GM12872 (cell line): Measurements from ENCODE around the gene COQ6.

Source experiments
- TF ChIP-seq, protein P1 (sequence below): IDR thresholded peaks from 3 replicates; pipeline ENCODE4 v1.5.1; 2011; ENCODE audit warnings: low read depth, mild to moderate bottlenecking, low read length, moderate library complexity; ENCODE audit not compliant: insufficient read depth

Gene COQ6

DNA sequence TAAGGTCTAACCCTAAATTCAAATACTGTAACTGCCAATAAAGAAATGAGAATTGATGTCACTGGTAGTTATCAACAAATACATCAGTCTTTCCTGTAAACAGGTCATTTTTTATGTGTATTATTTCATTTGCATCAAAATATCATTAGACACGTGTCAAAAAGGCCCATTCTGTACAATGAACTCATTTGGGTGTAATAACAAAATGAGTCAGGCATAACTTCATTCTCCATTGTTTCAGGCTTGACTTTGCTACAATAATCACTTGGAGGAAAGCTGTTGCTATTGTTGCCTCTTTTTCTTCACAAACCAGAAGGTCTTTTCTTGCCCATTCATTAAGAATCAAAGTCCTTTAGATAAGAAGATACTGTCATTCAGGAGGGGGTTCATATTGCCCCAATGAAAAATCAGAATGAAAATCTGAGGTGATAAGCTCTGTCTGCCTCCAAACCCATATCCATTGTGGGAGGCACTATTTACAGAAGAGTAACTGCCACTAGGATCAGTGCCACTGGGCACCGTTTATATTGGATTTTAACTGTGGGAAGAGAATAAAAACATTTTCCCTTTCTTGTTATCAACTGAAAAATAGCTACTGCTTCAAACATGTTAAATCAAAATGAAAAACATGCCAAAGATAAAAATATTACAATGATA is 58.9 kb downstream of the COQ6 start:
- TF ChIP-seq, protein P1, sequence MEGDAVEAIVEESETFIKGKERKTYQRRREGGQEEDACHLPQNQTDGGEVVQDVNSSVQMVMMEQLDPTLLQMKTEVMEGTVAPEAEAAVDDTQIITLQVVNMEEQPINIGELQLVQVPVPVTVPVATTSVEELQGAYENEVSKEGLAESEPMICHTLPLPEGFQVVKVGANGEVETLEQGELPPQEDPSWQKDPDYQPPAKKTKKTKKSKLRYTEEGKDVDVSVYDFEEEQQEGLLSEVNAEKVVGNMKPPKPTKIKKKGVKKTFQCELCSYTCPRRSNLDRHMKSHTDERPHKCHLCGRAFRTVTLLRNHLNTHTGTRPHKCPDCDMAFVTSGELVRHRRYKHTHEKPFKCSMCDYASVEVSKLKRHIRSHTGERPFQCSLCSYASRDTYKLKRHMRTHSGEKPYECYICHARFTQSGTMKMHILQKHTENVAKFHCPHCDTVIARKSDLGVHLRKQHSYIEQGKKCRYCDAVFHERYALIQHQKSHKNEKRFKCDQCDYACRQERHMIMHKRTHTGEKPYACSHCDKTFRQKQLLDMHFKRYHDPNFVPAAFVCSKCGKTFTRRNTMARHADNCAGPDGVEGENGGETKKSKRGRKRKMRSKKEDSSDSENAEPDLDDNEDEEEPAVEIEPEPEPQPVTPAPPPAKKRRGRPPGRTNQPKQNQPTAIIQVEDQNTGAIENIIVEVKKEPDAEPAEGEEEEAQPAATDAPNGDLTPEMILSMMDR, result no peak
